Keratinocyte (primary cell): ENCODE measurements around the gene CMIP.

Experiments
- EZH2 ChIP-seq: IDR thresholded peaks from one replicate; pipeline ENCODE4 v1.6.1; 2012; ENCODE audit warnings: inconsistent platforms, mild to moderate bottlenecking, low read length, moderate library complexity
- TF ChIP-seq, protein P1 (sequence below), 3 experiments: IDR thresholded peaks in 1 of 3; conservative IDR thresholded peaks in 1 of 3; optimal IDR thresholded peaks in 1 of 3; 2 replicates in 2 of 3; 3 replicates in 1 of 3; pipeline versions ENCODE3 to v1.5.1; 2011; ENCODE audit warnings: low read length in 3 of 3, mild to moderate bottlenecking in 3 of 3, moderate library complexity in 2 of 3, control low read depth in 1 of 3, inconsistent platforms in 1 of 3; ENCODE audit not compliant: insufficient read depth in 2 of 3; ENCODE audit errors: extremely low read depth in 1 of 3

GRCh38 chr16:81566086-81567007, 121.7 kb downstream of the CMIP start:
- TF ChIP-seq, protein P1, sequence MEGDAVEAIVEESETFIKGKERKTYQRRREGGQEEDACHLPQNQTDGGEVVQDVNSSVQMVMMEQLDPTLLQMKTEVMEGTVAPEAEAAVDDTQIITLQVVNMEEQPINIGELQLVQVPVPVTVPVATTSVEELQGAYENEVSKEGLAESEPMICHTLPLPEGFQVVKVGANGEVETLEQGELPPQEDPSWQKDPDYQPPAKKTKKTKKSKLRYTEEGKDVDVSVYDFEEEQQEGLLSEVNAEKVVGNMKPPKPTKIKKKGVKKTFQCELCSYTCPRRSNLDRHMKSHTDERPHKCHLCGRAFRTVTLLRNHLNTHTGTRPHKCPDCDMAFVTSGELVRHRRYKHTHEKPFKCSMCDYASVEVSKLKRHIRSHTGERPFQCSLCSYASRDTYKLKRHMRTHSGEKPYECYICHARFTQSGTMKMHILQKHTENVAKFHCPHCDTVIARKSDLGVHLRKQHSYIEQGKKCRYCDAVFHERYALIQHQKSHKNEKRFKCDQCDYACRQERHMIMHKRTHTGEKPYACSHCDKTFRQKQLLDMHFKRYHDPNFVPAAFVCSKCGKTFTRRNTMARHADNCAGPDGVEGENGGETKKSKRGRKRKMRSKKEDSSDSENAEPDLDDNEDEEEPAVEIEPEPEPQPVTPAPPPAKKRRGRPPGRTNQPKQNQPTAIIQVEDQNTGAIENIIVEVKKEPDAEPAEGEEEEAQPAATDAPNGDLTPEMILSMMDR (optimal IDR thresholded peaks at IDR 0.05 in 1 of 3, IDR thresholded peaks at IDR 0.05 in 1 of 3, conservative IDR thresholded peaks at IDR 0.05 in 1 of 3; ENCODE audit: extremely low read depth in 1 of 3, insufficient read depth in 2 of 3, low read length in 3 of 3) = no peak
- TF ChIP-seq EZH2 = no peak
